HG03064 (cell line): ENCODE data around the gene GAREM2.

Experiments used
- ATAC-seq: cut with Tn5 transposase; IDR thresholded peaks from one replicate; pipeline ENCODE4 v1.9.1; 2021; ENCODE audit warnings: low read depth; ENCODE audit not compliant: unreplicated experiment

Gene GAREM2

GRCh38 chr2:26185954-26186770, 13.3 kb downstream of the GAREM2 start:
- ATAC-seq, result no peak

- no peak for ATAC-seq
Observed at GRCh38 chr2:26187114-26187513, 14.2 kb downstream of the GAREM2 start.

GRCh38 chr2:26187537-26188104, 14.7 kb downstream of the GAREM2 start:
- no peak for ATAC-seq

GRCh38 chr2:26189123-26189522, 16.2 kb downstream of the GAREM2 start:
- ATAC-seq, result no peak

- no peak for ATAC-seq
Observed at GRCh38 chr2:26189751-26190150, 16.9 kb downstream of the GAREM2 start.

- no peak for ATAC-seq
Observed at GRCh38 chr2:26190369-26190768, 17.5 kb downstream of the GAREM2 start.

GRCh38 chr2:26191316-26192159, 18.6 kb downstream of the GAREM2 start:
- no peak for ATAC-seq

GRCh38 chr2:26193578-26194231, 20.8 kb downstream of the GAREM2 start:
- no peak for ATAC-seq

GRCh38 chr2:26195040-26195984, 22.4 kb downstream of the GAREM2 start:
- no peak for ATAC-seq

- no peak for ATAC-seq
Observed at GRCh38 chr2:26196683-26197418, 24.0 kb downstream of the GAREM2 start.

- ATAC-seq, result no peak
Observed at GRCh38 chr2:26197516-26197915, 24.6 kb downstream of the GAREM2 start.

- no peak for ATAC-seq
Observed at GRCh38 chr2:26202981-26203490, 30.1 kb downstream of the GAREM2 start.

GRCh38 chr2:26203906-26204305, 31.0 kb downstream of the GAREM2 start:
- no peak for ATAC-seq

GRCh38 chr2:26212011-26212410, 39.1 kb downstream of the GAREM2 start:
- no peak for ATAC-seq

- ATAC-seq, result no peak
Observed at GRCh38 chr2:26214759-26215158, 41.9 kb downstream of the GAREM2 start.

GRCh38 chr2:26215833-26216232, 42.9 kb downstream of the GAREM2 start:
- ATAC-seq, result no peak

GRCh38 chr2:26216587-26216986, 43.7 kb downstream of the GAREM2 start:
- no peak for ATAC-seq

GRCh38 chr2:26217720-26218119, 44.8 kb downstream of the GAREM2 start:
- ATAC-seq, result no peak

GRCh38 chr2:26223018-26223417, 50.1 kb downstream of the GAREM2 start:
- ATAC-seq, result no peak
